ENCODE results near the gene B3GAT1.

DNA sequence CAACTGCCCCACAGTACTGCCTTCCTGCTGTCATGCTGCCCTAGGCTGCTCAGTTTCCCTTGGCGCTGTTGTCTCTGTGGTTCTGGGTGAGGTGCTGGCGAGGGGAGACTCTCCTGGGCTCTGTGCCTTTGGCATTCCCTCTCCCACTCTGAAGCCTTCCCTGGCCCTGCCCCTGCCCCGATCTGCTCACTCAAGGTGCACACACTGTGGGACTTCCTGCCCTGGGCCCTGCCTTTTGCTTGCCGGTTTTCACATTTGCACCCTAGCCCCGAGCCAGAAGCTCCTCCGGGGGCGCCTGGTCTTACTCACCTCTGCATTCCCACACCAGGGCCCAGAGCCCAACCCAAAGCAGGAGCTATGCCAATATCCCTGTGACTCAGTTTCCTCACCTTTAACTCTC, 12.0 kb downstream of the B3GAT1 start:
- TF ChIP-seq CTCF (IDR thresholded peaks at IDR 0.05) (no peak), POLR2A (IDR thresholded peaks at IDR 0.05) (no peak), EP300 (IDR thresholded peaks at IDR 0.05) (no peak)
